Activated T-cell treated with anti-CD3 and anti-CD28 coated beads, Interleukin-2, amount 50 U/mL, for 72 hours (primary cell): Measurements from ENCODE around the gene ZFP36L2. TPM values are rescaled to one million over a fixed set of nuclear protein-coding genes. Genes with fewer than 3 reads are reported as not detected.
A peak's percentile ranks its signal among the peaks of the same experiment; 100 is the strongest.
"Not testable (repeated sequence)": the region's sequence is repeated elsewhere in the genome, so short reads cannot be mapped to it uniquely, and the experiment has no call there.

Source experiments
- ATAC-seq, 2 donors: fragments of 150-1000 bp; cut with Tn5 transposase; replicated peaks in 1 of 2; 2 replicates each; pipeline ENCODE4 v1.10.0; 2021; ENCODE audit warnings: moderate library complexity in 2 of 2, mild to moderate bottlenecking in 1 of 2
- DNase-seq, 2 donors: peaks; one replicate each; pipeline ENCODE4 v3.0.0; 2021 to 2022; ENCODE audit warnings: mixed read lengths in 1 of 2
- H3K27ac Mint-ChIP-seq: one replicate; pipeline ENCODE4 v1.8.0; 2022; ENCODE audit warnings: mild to moderate bottlenecking, moderate library complexity, mixed read lengths
- H3K27me3 Mint-ChIP-seq: one replicate; pipeline ENCODE4 v1.8.0; 2022; ENCODE audit warnings: low read depth, mixed read lengths
- H3K36me3 Mint-ChIP-seq, 2 donors: one replicate each; pipeline ENCODE4 v1.8.0; 2022; ENCODE audit warnings: mixed read lengths in 2 of 2, mild to moderate bottlenecking in 1 of 2; ENCODE audit not compliant: insufficient read depth in 2 of 2
- H3K4me1 Mint-ChIP-seq: one replicate; pipeline ENCODE4 v1.8.0; 2022; ENCODE audit warnings: low read depth, mixed read lengths
- H3K4me3 Mint-ChIP-seq, 2 donors: one replicate each; pipeline ENCODE4 v1.8.0; 2022; ENCODE audit warnings: mild to moderate bottlenecking in 2 of 2, mixed read lengths in 2 of 2, moderate library complexity in 2 of 2
- H3K9me3 Mint-ChIP-seq, 2 donors: one replicate each; pipeline ENCODE4 v1.8.0; 2022; ENCODE audit warnings: mixed read lengths in 2 of 2
- total RNA-seq, 2 donors: library from RNA; stranded (reverse); gene quantifications; one replicate each; pipeline ENCODE4 v1.2.3, GENCODE V29; 2022

The ZFP36L2 gene
- total RNA-seq, 2 donors from 2014 or later, result 70.8 to 86.4 TPM

DNA sequence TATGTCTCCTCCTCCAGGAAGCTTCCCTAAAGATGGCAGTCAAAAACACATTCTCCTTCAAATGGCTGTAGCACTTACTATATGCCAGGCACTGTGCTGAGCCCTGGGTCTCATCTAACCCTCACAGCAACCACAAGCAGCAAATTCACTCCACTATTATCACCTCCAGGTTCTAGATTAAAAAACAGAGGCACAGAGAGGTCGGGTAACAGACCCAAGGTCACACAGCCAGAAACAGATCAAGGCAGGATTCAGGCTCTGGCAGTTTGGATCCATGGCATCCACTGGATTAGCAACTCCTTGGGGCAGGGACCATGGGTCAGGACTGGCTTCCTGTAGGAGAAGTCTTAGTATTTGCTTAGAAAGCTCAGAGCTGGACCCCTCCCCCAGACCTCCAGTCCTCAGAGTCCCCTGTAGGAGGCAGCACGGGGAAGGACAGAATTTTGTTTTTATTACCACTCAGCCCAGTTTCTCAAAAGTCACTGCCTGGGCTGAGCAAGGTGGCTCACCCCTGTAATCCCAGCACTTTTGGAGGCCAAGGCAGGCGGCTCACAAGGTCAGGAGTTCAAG is 34.4 kb downstream of the ZFP36L2 start:
- peaks cover 0 to 3% of the 10 kb centered on the region in 2 donors for H3K36me3 Mint-ChIP-seq
- peak overlapping the region; percentile 34 for H3K27ac Mint-ChIP-seq
- no peak overlapping the region for H3K4me3 Mint-ChIP-seq
- H3K27me3 Mint-ChIP-seq, result no peaks in the 10 kb centered on the region
- peaks cover 65% of the 10 kb centered on the region for H3K4me1 Mint-ChIP-seq
- DNase-seq (no peak), ATAC-seq (no peak)
- H3K9me3 Mint-ChIP-seq, result no peaks in the 10 kb centered on the region

GRCh38 chr2:43190311-43191052 is 35.9 kb downstream of the ZFP36L2 start:
- no peaks in the 10 kb centered on the region for H3K36me3 Mint-ChIP-seq
- no peak overlapping the region for H3K27ac Mint-ChIP-seq
- H3K4me1 Mint-ChIP-seq, result peaks cover 65% of the 10 kb centered on the region
- no peaks in the 10 kb centered on the region for H3K27me3 Mint-ChIP-seq
- DNase-seq (no peak), ATAC-seq (no peak)
- no peak overlapping the region for H3K4me3 Mint-ChIP-seq
- H3K9me3 Mint-ChIP-seq, result no peaks in the 10 kb centered on the region

- not testable (repeated sequence) for H3K4me3 Mint-ChIP-seq, ATAC-seq, DNase-seq, H3K27ac Mint-ChIP-seq, H3K27me3 Mint-ChIP-seq, H3K9me3 Mint-ChIP-seq, H3K36me3 Mint-ChIP-seq
- H3K4me1 Mint-ChIP-seq, result peaks cover 67% of the 10 kb centered on the region
Observed at GRCh38 chr2:43189861-43190260, 36.5 kb downstream of the ZFP36L2 start.

DNA sequence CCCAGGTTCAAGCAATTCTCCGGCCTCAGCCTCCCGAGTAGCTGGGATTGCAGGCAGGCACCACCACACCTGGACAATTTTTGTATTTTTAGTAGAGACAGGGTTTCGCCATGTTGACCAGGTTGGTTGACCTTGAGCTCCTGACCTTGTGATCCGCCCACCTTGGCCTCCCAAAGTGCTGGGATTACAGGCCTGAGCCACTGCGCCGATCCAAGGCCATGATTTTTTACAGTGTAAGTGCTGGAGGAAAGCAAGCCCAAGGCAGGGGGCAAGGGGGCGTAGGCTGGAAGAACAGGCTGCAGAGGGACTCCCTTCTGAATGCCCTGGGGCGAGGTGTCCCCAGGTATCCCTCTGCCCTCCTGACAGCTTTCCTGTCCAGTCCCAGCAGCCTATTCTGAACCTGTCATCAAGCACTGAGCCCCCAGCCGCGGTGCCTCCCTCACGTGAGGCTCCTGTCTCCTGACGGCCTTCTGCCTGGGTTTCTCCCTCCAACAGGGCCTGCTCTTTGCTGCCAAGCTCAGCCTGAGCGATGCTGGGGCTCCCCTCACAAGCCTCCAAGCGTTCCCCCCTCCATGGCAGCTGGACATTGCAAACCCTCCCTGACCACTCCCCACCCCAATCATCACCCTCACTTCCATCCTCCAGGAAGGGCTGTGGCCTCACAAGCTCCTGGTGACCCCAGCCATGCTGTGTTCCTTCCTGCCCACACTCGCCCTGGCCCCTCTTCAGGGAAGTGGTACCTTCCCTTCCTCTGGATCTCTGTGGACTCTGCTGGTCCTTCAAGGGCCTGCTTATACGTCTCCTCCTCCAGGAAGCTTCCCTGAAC is 37.6 kb downstream of the ZFP36L2 start:
- no peaks in the 10 kb centered on the region for H3K27me3 Mint-ChIP-seq
- ATAC-seq (no peak), DNase-seq (no peak)
- H3K27ac Mint-ChIP-seq, result peak overlapping the region; percentile 70
- peaks cover 67% of the 10 kb centered on the region for H3K4me1 Mint-ChIP-seq
- no peaks in the 10 kb centered on the region for H3K9me3 Mint-ChIP-seq
- H3K4me3 Mint-ChIP-seq, result no peak overlapping the region
- no peaks in the 10 kb centered on the region for H3K36me3 Mint-ChIP-seq

GRCh38 chr2:43186679-43187374 is 39.6 kb downstream of the ZFP36L2 start:
- Mint-ChIP-seq H3K27ac (no peak overlapping the region), H3K4me1 (peaks cover 60% of the 10 kb centered on the region), H3K4me3 (no peak overlapping the region), H3K36me3 (no peaks in the 10 kb centered on the region), H3K27me3 (no peaks in the 10 kb centered on the region), H3K9me3 (no peaks in the 10 kb centered on the region)
- ATAC-seq (no peak), DNase-seq (no peak)

DNA sequence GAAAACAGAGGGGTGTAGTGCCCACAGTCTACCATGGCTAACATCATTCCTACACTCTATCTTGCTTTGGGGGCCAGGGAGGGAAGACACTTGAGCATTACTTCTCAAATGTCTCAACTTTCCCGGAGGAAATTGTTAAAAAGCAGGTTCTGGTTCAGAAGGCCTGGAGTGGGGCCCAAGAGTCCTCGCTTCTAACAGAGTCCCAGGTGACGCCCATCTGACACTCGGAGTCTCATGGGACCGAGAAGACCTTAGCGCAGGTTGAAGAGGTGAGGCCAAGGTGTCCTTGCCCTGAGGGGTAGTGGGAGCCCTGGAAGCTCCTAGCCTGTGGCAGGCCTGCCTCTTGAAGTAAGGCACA is 40.1 kb downstream of the ZFP36L2 start:
- H3K27ac Mint-ChIP-seq, result peak overlapping the region; percentile 87
- ATAC-seq (no peak), DNase-seq (no peak)
- H3K36me3 Mint-ChIP-seq, result no peaks in the 10 kb centered on the region
- H3K4me1 Mint-ChIP-seq, result peaks cover 61% of the 10 kb centered on the region
- no peak overlapping the region for H3K4me3 Mint-ChIP-seq
- H3K27me3 Mint-ChIP-seq, result no peaks in the 10 kb centered on the region
- no peaks in the 10 kb centered on the region for H3K9me3 Mint-ChIP-seq

DNA sequence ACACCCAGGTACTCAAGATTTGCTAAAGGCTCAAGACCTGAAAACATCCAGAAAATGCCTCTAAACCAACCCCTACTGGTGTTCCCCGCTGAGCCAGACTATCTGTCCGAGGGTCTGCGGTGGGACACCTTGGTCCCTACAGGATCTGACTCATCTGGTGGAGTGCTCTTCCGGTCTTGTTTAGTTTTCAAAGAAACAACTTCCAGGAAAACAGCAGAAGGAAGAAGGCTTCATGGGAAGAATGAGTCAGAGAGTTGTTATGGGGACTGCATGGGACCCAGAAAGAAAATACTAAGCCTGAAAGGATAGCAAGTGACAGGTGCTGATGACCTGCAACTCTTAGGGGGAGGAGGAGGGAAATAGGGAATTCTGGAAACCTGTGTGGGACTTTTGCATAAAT is 41.3 kb downstream of the ZFP36L2 start:
- Mint-ChIP-seq H3K36me3 (no peaks in the 10 kb centered on the region), H3K27ac (peak overlapping the region; percentile 87), H3K4me3 (peak overlapping the region; percentile 21 to 74), H3K27me3 (no peaks in the 10 kb centered on the region), H3K4me1 (peaks cover 69% of the 10 kb centered on the region), H3K9me3 (no peaks in the 10 kb centered on the region)
- peak; percentile 27 to 61 for ATAC-seq
- no peak for DNase-seq

DNA sequence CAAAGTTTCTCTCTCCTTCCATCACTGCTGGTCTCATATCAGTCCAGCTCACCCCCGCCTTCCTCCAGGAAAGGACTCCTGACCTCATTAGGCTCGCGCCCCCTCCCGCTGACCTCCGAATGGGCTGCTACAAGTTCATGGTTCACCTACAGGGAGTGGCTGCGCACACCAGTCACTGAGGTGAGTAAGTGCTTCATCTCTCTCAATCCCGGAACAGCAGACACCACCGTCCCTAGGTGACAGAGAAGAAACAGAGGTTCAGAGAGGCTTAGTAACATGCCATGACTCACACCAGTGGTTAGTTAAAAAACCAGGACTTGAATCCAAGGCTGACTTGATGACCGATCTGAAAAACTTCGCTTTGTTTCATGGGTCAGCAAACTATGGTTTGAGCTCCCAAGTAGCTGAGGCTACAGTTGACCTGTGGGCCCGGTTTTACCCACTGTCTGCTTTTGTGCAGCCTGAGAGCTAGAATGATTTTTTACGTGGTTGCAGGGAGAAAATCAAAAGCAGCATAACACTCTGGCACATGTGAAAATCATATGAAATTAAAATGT is 42.0 kb downstream of the ZFP36L2 start:
- DNase-seq (peak; percentile 72 to 81), ATAC-seq (peak; percentile 98 to 100)
- H3K4me1 Mint-ChIP-seq, result peaks cover 70% of the 10 kb centered on the region
- no peaks in the 10 kb centered on the region for H3K36me3 Mint-ChIP-seq
- H3K9me3 Mint-ChIP-seq, result no peaks in the 10 kb centered on the region
- no peaks in the 10 kb centered on the region for H3K27me3 Mint-ChIP-seq
- peak overlapping the region; percentile 87 for H3K27ac Mint-ChIP-seq
- peak overlapping the region; percentile 74 to 78 for H3K4me3 Mint-ChIP-seq

DNA sequence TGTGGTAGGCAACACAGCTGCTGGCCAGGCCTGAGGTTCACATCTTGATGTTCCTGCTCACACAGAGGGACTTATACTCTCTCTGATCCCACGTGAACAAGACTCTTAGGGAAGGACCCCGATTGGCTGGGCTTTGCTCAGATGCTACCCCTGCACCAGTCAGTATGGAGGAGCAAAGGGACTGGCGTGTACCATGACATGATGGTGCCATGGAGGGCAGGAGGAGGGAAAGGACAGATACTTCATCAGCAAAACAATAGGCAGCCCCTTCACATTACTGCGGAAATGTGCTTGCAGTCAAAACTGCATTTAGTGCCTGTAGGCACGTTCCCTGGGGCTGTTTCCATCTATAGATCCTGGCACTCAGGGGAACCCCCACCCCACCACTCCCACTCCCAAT is 42.7 kb downstream of the ZFP36L2 start:
- DNase-seq, result no peak

GRCh38 chr2:43180897-43181296 is 45.5 kb downstream of the ZFP36L2 start:
- Mint-ChIP-seq H3K9me3 (no peaks in the 10 kb centered on the region), H3K4me3 (peak overlapping the region in 1 of 2 donors; percentile 1), H3K36me3 (no peaks in the 10 kb centered on the region), H3K27ac (no peak overlapping the region), H3K4me1 (peaks cover 81% of the 10 kb centered on the region), H3K27me3 (no peaks in the 10 kb centered on the region)
- DNase-seq (no peak), ATAC-seq (no peak)

More for the DNA sequence above, 42.7 kb downstream of the ZFP36L2 start:
- Mint-ChIP-seq H3K27me3 (no peaks in the 10 kb centered on the region), H3K27ac (peak overlapping the region; percentile 87), H3K9me3 (no peaks in the 10 kb centered on the region), H3K36me3 (no peaks in the 10 kb centered on the region), H3K4me3 (peak overlapping the region; percentile 4 to 34), H3K4me1 (peaks cover 77% of the 10 kb centered on the region)
- ATAC-seq, result no peak

DNA sequence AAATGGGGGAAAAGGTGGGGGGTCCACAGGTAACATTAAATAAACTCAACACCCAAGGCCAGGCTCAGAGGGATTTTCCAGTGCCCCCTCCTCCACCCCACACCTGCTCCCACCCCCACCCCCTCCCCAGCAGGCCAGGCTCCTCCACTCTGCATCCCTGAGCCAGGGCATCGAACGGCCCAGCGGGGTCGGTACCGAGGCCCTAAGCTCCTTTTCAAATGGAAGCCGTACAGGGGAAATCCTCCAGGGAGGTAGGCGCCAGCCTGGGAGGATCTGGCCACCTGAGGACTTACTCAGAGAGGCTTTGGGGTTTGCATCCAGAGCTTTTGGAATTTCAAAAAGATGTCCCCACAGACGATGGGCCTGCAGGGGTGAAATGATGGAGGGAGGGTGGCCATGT is 46.5 kb downstream of the ZFP36L2 start:
- H3K9me3 Mint-ChIP-seq, result no peaks in the 10 kb centered on the region
- ATAC-seq (no peak), DNase-seq (no peak)
- H3K27me3 Mint-ChIP-seq, result no peaks in the 10 kb centered on the region
- H3K4me3 Mint-ChIP-seq, result no peak overlapping the region
- peaks cover 0 to 4% of the 10 kb centered on the region in 2 donors for H3K36me3 Mint-ChIP-seq
- no peak overlapping the region for H3K27ac Mint-ChIP-seq
- peaks cover 81% of the 10 kb centered on the region for H3K4me1 Mint-ChIP-seq

GRCh38 chr2:43178602-43179542 is 47.5 kb downstream of the ZFP36L2 start:
- Mint-ChIP-seq H3K27ac (peak overlapping the region; percentile 95), H3K27me3 (no peaks in the 10 kb centered on the region), H3K9me3 (no peaks in the 10 kb centered on the region), H3K4me1 (peaks cover 81% of the 10 kb centered on the region), H3K4me3 (peak overlapping the region; percentile 67 to 69), H3K36me3 (peaks cover 3 to 4% of the 10 kb centered on the region in 2 donors)
- ATAC-seq (peak in 1 of 2 donors; percentile 22), DNase-seq (peak; percentile 52 to 58)
